ENCODE results near the gene AP4S1.
"Not testable (repeated sequence)": the region's sequence is repeated elsewhere in the genome, so short reads cannot be mapped to it uniquely, and the experiment has no call there.

DNA sequence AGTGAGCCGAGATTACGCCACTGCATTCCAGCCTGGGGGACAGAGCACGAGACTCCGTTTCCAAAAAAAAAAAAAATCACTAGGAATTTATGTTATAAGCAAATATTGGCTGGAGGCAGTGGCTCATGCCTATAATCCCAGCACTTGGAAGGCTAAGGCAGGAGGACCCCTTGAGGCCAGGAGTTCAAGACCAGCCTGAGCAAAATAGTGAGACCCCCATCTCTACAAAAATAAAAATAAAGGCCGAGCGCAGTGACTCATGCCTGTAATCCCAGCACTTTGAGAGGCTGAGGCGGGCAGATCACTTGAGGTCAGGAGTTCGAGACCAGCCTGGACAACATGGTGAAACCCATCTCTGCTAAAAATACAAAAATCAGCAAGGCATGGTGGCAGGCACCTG is 37.5 kb downstream of the AP4S1 start:
- TF ChIP-seq, protein P1, sequence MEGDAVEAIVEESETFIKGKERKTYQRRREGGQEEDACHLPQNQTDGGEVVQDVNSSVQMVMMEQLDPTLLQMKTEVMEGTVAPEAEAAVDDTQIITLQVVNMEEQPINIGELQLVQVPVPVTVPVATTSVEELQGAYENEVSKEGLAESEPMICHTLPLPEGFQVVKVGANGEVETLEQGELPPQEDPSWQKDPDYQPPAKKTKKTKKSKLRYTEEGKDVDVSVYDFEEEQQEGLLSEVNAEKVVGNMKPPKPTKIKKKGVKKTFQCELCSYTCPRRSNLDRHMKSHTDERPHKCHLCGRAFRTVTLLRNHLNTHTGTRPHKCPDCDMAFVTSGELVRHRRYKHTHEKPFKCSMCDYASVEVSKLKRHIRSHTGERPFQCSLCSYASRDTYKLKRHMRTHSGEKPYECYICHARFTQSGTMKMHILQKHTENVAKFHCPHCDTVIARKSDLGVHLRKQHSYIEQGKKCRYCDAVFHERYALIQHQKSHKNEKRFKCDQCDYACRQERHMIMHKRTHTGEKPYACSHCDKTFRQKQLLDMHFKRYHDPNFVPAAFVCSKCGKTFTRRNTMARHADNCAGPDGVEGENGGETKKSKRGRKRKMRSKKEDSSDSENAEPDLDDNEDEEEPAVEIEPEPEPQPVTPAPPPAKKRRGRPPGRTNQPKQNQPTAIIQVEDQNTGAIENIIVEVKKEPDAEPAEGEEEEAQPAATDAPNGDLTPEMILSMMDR (IDR thresholded peaks at IDR 0.05), result not testable (repeated sequence)
- not testable (repeated sequence) for TF ChIP-seq POLR2A, EP300 (IDR thresholded peaks at IDR 0.05)
